Measurements from ENCODE around the gene GJD2. TPM values are rescaled to one million over a fixed set of nuclear protein-coding genes. Genes with fewer than 3 reads are reported as not detected.

Gene GJD2
- polyA plus RNA-seq, 1 of the 3 experiments (the other 2 are of a cell fraction) = not detected

- no peak for TF ChIP-seq TCF12 (IDR thresholded peaks at IDR 0.05)
- no peak for TF ChIP-seq USF1 (IDR thresholded peaks at IDR 0.05; ENCODE audit: borderline replicate concordance, low read depth)
- no peak for TF ChIP-seq MEF2A (IDR thresholded peaks at IDR 0.05; ENCODE audit: borderline replicate concordance, low read depth)
- no peak for TF ChIP-seq EP300 (IDR thresholded peaks at IDR 0.05; ENCODE audit: borderline replicate concordance in 1 of 2, low read depth in 1 of 2, low read length in 1 of 2)
- no peak for TF ChIP-seq SIN3A (IDR thresholded peaks at IDR 0.05; ENCODE audit: borderline replicate concordance, low read depth, low read length)
- no peak for TF ChIP-seq REST (IDR thresholded peaks at IDR 0.05; ENCODE audit: low read depth, low read length)
- TF ChIP-seq, protein P1, sequence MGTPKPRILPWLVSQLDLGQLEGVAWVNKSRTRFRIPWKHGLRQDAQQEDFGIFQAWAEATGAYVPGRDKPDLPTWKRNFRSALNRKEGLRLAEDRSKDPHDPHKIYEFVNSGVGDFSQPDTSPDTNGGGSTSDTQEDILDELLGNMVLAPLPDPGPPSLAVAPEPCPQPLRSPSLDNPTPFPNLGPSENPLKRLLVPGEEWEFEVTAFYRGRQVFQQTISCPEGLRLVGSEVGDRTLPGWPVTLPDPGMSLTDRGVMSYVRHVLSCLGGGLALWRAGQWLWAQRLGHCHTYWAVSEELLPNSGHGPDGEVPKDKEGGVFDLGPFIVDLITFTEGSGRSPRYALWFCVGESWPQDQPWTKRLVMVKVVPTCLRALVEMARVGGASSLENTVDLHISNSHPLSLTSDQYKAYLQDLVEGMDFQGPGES (IDR thresholded peaks at IDR 0.05; ENCODE audit: low read depth, low read length) = no peak
- no peak for TF ChIP-seq POLR2AphosphoS5 (IDR thresholded peaks at IDR 0.05; ENCODE audit: low read depth, low read length)
- no peak for TF ChIP-seq FOSL2 (IDR thresholded peaks at IDR 0.05; ENCODE audit: borderline replicate concordance, low read depth)
- TF ChIP-seq RFX5 (IDR thresholded peaks at IDR 0.05; ENCODE audit: low read length) = no peak
- no peak for TF ChIP-seq GABPA (IDR thresholded peaks at IDR 0.05; ENCODE audit: low read depth)
- TF ChIP-seq TEAD4 (IDR thresholded peaks at IDR 0.05; ENCODE audit: borderline replicate concordance, insufficient read depth) = no peak
- no peak for TF ChIP-seq RCOR1 (IDR thresholded peaks at IDR 0.05; ENCODE audit: low read length)
- no peak overlapping the region for H3K27ac ChIP-seq (ENCODE audit: low read depth in 2 of 2, low read length in 1 of 2)
Observed at GRCh38 chr15:34738002-34738401, 16.8 kb downstream of the GJD2 start.

More at GRCh38 chr15:34738002-34738401, 16.8 kb downstream of the GJD2 start:
- Histone ChIP-seq H3K36me3 (replicated peaks in 1 of 2; ENCODE audit: control insufficient read depth in 1 of 2, insufficient read depth in 2 of 2, low read length in 1 of 2) (no peaks in the 10 kb centered on the region), H3F3A (replicated peaks; ENCODE audit: insufficient read depth) (no peaks in the 10 kb centered on the region), H3K4me1 (ENCODE audit: control insufficient read depth in 1 of 2, insufficient read depth in 2 of 2, low read depth in 1 of 2, low read length in 1 of 2) (no peaks in the 10 kb centered on the region), H3K79me2 (ENCODE audit: insufficient read depth) (no peaks in the 10 kb centered on the region), H3K9ac (no peak overlapping the region), H3K4me3 (ENCODE audit: low read depth in 2 of 2, low read length in 1 of 2) (no peak overlapping the region), H3K9me3 (no peaks in the 10 kb centered on the region), H3K27me3 (ENCODE audit: insufficient read depth) (peaks cover 7% of the 10 kb centered on the region; the same call in 1 of the 2 replicates), H4K20me1 (ENCODE audit: insufficient read depth) (no peaks in the 10 kb centered on the region), H3K9me2 (no peaks in the 10 kb centered on the region), H3K4me2 (no peak overlapping the region), H2AFZ (ENCODE audit: low read depth) (no peak overlapping the region)
- DNase-seq = no peak
- CTCF ChIA-PET = no interaction called here
- 84% methylated on average over 2 of the region's 2 CpGs for WGBS (ENCODE audit: low lambda C conversion rate)
- POLR2A ChIA-PET = no interaction called here
